H9 (cell line): Measurements from ENCODE around the gene GOLGA8S. TPM values are rescaled to one million over a fixed set of nuclear protein-coding genes. Genes with fewer than 3 reads are reported as not detected.

Experiments
- DNase-seq: peaks from one replicate; pipeline ENCODE4 v3.0.0-alpha.2; 2017
- H2AFZ ChIP-seq: one replicate; pipeline ENCODE4 v1.6.1; 2013; ENCODE audit warnings: mild to moderate bottlenecking, low read length, control low read depth, moderate library complexity
- H2AK5ac ChIP-seq: 2 replicates; pipeline ENCODE4 v1.6.1; 2013; ENCODE audit warnings: low read length, control low read depth, mixed read lengths; ENCODE audit not compliant: insufficient read length
- H2BK120ac ChIP-seq: one replicate; pipeline ENCODE4 v1.6.1; 2013; ENCODE audit warnings: low read depth, mild to moderate bottlenecking, low read length, control low read depth, inconsistent platforms; ENCODE audit not compliant: poor library complexity, severe bottlenecking
- H2BK12ac ChIP-seq: 2 replicates; pipeline ENCODE4 v1.6.1; 2013; ENCODE audit warnings: low read length, control low read depth, mixed read lengths, low read depth; ENCODE audit not compliant: insufficient read length
- H2BK15ac ChIP-seq: 2 replicates; pipeline ENCODE4 v1.6.1; 2013; ENCODE audit warnings: low read depth, low read length, control low read depth
- H2BK20ac ChIP-seq: one replicate; pipeline ENCODE4 v1.6.1; 2013; ENCODE audit warnings: low read depth, mild to moderate bottlenecking, low read length, control low read depth, inconsistent platforms; ENCODE audit not compliant: poor library complexity, severe bottlenecking
- H2BK5ac ChIP-seq: 2 replicates; pipeline ENCODE4 v1.6.1; 2013; ENCODE audit warnings: low read length, control low read depth, mixed read lengths; ENCODE audit not compliant: insufficient read length
- H3K14ac ChIP-seq: 2 replicates; pipeline ENCODE4 v1.6.1; 2013; ENCODE audit warnings: low read length, control low read depth; ENCODE audit not compliant: insufficient read depth
- H3K18ac ChIP-seq: 2 replicates; pipeline ENCODE4 v1.6.1; 2013; ENCODE audit warnings: low read depth, mild to moderate bottlenecking, mixed read lengths, low read length, control low read depth; ENCODE audit not compliant: insufficient read length
- H3K23ac ChIP-seq: 2 replicates; pipeline ENCODE4 v1.6.1; 2013; ENCODE audit warnings: low read length, control low read depth, mixed read lengths, low read depth; ENCODE audit not compliant: insufficient read length
- H3K23me2 ChIP-seq: 2 replicates; pipeline ENCODE4 v1.6.1; 2013; ENCODE audit warnings: low read depth, mild to moderate bottlenecking, mixed read lengths, low read length, control low read depth; ENCODE audit not compliant: insufficient read length, poor library complexity, severe bottlenecking
- H3K27ac ChIP-seq: 2 replicates; pipeline ENCODE4 v1.5.1; 2013; ENCODE audit warnings: low read length, control low read depth, mixed read lengths, low read depth; ENCODE audit not compliant: insufficient read length
- H3K27me3 ChIP-seq: 2 replicates; pipeline ENCODE4 v1.6.1; 2013; ENCODE audit warnings: low read length, control low read depth, inconsistent platforms; ENCODE audit not compliant: insufficient read depth
- H3K4ac ChIP-seq: 2 replicates; pipeline ENCODE4 v1.6.1; 2013; ENCODE audit warnings: low read depth, mild to moderate bottlenecking, control low read depth, inconsistent platforms, low read length, moderate library complexity
- H3K4me1 ChIP-seq: 2 replicates; pipeline ENCODE4 v1.6.1; 2013; ENCODE audit warnings: low read length, control low read depth, inconsistent platforms; ENCODE audit not compliant: insufficient read depth
- H3K4me2 ChIP-seq: 2 replicates; pipeline ENCODE4 v1.6.1; 2013; ENCODE audit warnings: low read length, control low read depth, mixed read lengths; ENCODE audit not compliant: insufficient read length, insufficient read depth
- H3K56ac ChIP-seq: 2 replicates; pipeline ENCODE4 v1.6.1; 2013; ENCODE audit warnings: low read depth, mild to moderate bottlenecking, mixed read lengths, low read length, control low read depth; ENCODE audit not compliant: insufficient read length
- H3K79me1 ChIP-seq: 2 replicates; pipeline ENCODE4 v1.6.1; 2013; ENCODE audit warnings: low read depth, mild to moderate bottlenecking, moderate library complexity, low read length, control low read depth, inconsistent platforms; ENCODE audit not compliant: insufficient read depth, poor library complexity, severe bottlenecking
- H3K79me2 ChIP-seq: 2 replicates; pipeline ENCODE4 v1.6.1; 2013; ENCODE audit warnings: low read length, control low read depth, inconsistent platforms; ENCODE audit not compliant: insufficient read depth
- H3K9ac ChIP-seq: 2 replicates; pipeline ENCODE4 v1.6.1; 2013; ENCODE audit warnings: low read length, control low read depth, mixed read lengths; ENCODE audit not compliant: insufficient read length; ENCODE audit errors: extremely low read depth
- H3K9me3 ChIP-seq: one replicate; pipeline ENCODE4 v1.6.1; 2013; ENCODE audit warnings: low read depth, low read length, inconsistent platforms; ENCODE audit not compliant: control insufficient read depth
- H3T11ph ChIP-seq: one replicate; pipeline ENCODE4 v1.6.1; 2013; ENCODE audit warnings: mild to moderate bottlenecking, low read length, control low read depth, inconsistent platforms
- H4K20me1 ChIP-seq: one replicate; pipeline ENCODE4 v1.6.1; 2013; ENCODE audit not compliant: control insufficient read depth, insufficient read length, insufficient read depth
- H4K5ac ChIP-seq: 2 replicates; pipeline ENCODE4 v1.6.1; 2013; ENCODE audit warnings: low read depth, mild to moderate bottlenecking, mixed read lengths, low read length, control low read depth; ENCODE audit not compliant: insufficient read length
- H4K8ac ChIP-seq: replicated peaks from 2 replicates; pipeline ENCODE4 v1.6.1; 2013; ENCODE audit warnings: low read length, control low read depth, mixed read lengths, low read depth; ENCODE audit not compliant: insufficient read length
- H4K91ac ChIP-seq: 2 replicates; pipeline ENCODE4 v1.6.1; 2013; ENCODE audit warnings: low read depth, mild to moderate bottlenecking, moderate library complexity, mixed read lengths, low read length, control low read depth; ENCODE audit not compliant: insufficient read length
- H3K27ac Mint-ChIP-seq, 3 experiments: 2 replicates in 2 of 3; 3 replicates in 1 of 3; pipeline ENCODE4 v1.8.0; 2020 to 2021; ENCODE audit warnings: mixed read lengths in 3 of 3, mild to moderate bottlenecking in 1 of 3, moderate library complexity in 1 of 3
- H3K27me3 Mint-ChIP-seq: 2 replicates; pipeline ENCODE4 v1.8.0; 2021; ENCODE audit warnings: low read depth, mild to moderate bottlenecking, moderate library complexity, mixed read lengths
- H3K36me3 Mint-ChIP-seq, 3 experiments: 2 replicates in 2 of 3; 3 replicates in 1 of 3; pipeline ENCODE4 v1.8.0; 2020 to 2021; ENCODE audit warnings: low read depth in 3 of 3, mixed read lengths in 3 of 3; ENCODE audit not compliant: insufficient read depth in 1 of 3
- H3K4me1 Mint-ChIP-seq, 2 experiments: 2 replicates each; pipeline ENCODE4 v1.8.0; 2020; ENCODE audit warnings: mixed read lengths in 2 of 2
- H3K4me3 Mint-ChIP-seq, 2 experiments: 2 replicates in 1 of 2; 3 replicates in 1 of 2; pipeline ENCODE4 v1.8.0; 2020 to 2021; ENCODE audit warnings: mild to moderate bottlenecking in 2 of 2, mixed read lengths in 2 of 2, moderate library complexity in 1 of 2
- H3K9me3 Mint-ChIP-seq, 2 experiments: 2 replicates in 1 of 2; 3 replicates in 1 of 2; pipeline ENCODE4 v1.8.0; 2020; ENCODE audit warnings: mild to moderate bottlenecking in 2 of 2, mixed read lengths in 2 of 2, moderate library complexity in 1 of 2
- CTCF ChIP-seq: fragments of 200-600 bp; sonication (generic); conservative IDR thresholded peaks from 3 replicates; pipeline ENCODE4 v1.8.0; 2021; ENCODE audit warnings: antibody characterized with exemption, mild to moderate bottlenecking
- WGBS: extraction: QIAGEN DNeasy Blood & Tissue Kit; methylation state at CpG from one replicate; pipeline ENCODE4 v1.1.7; 2013; ENCODE audit warnings: missing lambda C conversion rate, low lambda C conversion rate, mixed read lengths; ENCODE audit not compliant: insufficient read length; ENCODE audit errors: extremely low coverage; 5-methylcytosine and 5-hydroxymethylcytosine counted together
- total RNA-seq: library from RNA; stranded (reverse); gene quantifications from 2 replicates; pipeline ENCODE4 v1.2.1, GENCODE V29; 2021

Gene GOLGA8S
- total RNA-seq, 1 experiment from 2014 or later = 0.07 TPM

- H3K23me2 ChIP-seq = no peaks in the 10 kb centered on the region
- peaks cover 59 to 80% of the 10 kb centered on the region in 2 experiments for H3K9me3 Mint-ChIP-seq
- DNase-seq = no peak
- no peak overlapping the region for H3K14ac ChIP-seq
- H3K4me2 ChIP-seq = no peak overlapping the region
- H2AFZ ChIP-seq = no peak overlapping the region
- WGBS = no CpG with 5 or more reads among the region's 6 CpGs
- no peak overlapping the region for H3K9ac ChIP-seq
- H3T11ph ChIP-seq = no peak overlapping the region
- H3K4me1 ChIP-seq = no peaks in the 10 kb centered on the region
- H4K20me1 ChIP-seq = no peaks in the 10 kb centered on the region
- no peak overlapping the region for H3K18ac ChIP-seq
- H4K8ac ChIP-seq = no peak overlapping the region
- no peak overlapping the region for H4K91ac ChIP-seq
- H2BK15ac ChIP-seq = no peak overlapping the region
- H2AK5ac ChIP-seq = no peak overlapping the region
- no peak overlapping the region for H3K56ac ChIP-seq
- peaks cover 39% of the 10 kb centered on the region for H3K9me3 ChIP-seq
- H3K27ac Mint-ChIP-seq = no peak overlapping the region
- H2BK120ac ChIP-seq = no peak overlapping the region
- peaks cover 0 to 5% (median 0%) of the 10 kb centered on the region in 3 experiments; a peak in 4 of 7 replicates for H3K36me3 Mint-ChIP-seq
- H2BK12ac ChIP-seq = no peak overlapping the region
- no peak overlapping the region for H3K4me3 Mint-ChIP-seq
- no peaks in the 10 kb centered on the region for H3K27me3 Mint-ChIP-seq
- no peak overlapping the region for H3K23ac ChIP-seq
- H3K4ac ChIP-seq = no peak overlapping the region
- no peaks in the 10 kb centered on the region for H3K79me2 ChIP-seq
- H2BK20ac ChIP-seq = no peak overlapping the region
- no peak overlapping the region for H2BK5ac ChIP-seq
- no peak overlapping the region for H3K27ac ChIP-seq
- H3K4me1 Mint-ChIP-seq = peaks cover 0 to 2% of the 10 kb centered on the region in 2 experiments; a peak in 1 of 4 replicates
- H3K79me1 ChIP-seq = no peaks in the 10 kb centered on the region
- no peaks in the 10 kb centered on the region for H3K27me3 ChIP-seq
- no peak for TF ChIP-seq CTCF
- H4K5ac ChIP-seq = no peak overlapping the region
Measured at GRCh38 chr15:23387621-23388190, 33.2 kb downstream of the GOLGA8S start.
